BE2C (cell line): ENCODE data around the gene CCDC68.
"Not testable (repeated sequence)": the region's sequence is repeated elsewhere in the genome, so short reads cannot be mapped to it uniquely, and the experiment has no call there.

Experiments used
- DNase-seq: peaks from one replicate; pipeline ENCODE4 v3.0.0-alpha.2; 2020
- H3K27me3 ChIP-seq: fragments of 250-450 bp; sonication (Bioruptor Pico); 2 replicates; pipeline ENCODE4 v1.5.1; 2020; ENCODE audit warnings: mild to moderate bottlenecking
- H3K36me3 ChIP-seq: fragments of 250-450 bp; sonication (Bioruptor Pico); 2 replicates; pipeline ENCODE4 v1.5.1; 2020; ENCODE audit warnings: mild to moderate bottlenecking
- H3K4me1 ChIP-seq: fragments of 250-450 bp; sonication (Bioruptor Pico); 2 replicates; pipeline ENCODE4 v1.5.1; 2020
- H3K4me3 ChIP-seq: 2 replicates; pipeline ENCODE4 v1.5.1; 2011; ENCODE audit warnings: low read depth, low read length
- H3K9me3 ChIP-seq: fragments of 250-450 bp; sonication (Bioruptor Pico); 2 replicates; pipeline ENCODE4 v1.5.1; 2020
- TF ChIP-seq, protein P1 (sequence below): IDR thresholded peaks from 2 replicates; pipeline ENCODE4 v1.5.1; 2012; ENCODE audit warnings: mild to moderate bottlenecking, low read depth, low read length

Gene CCDC68

GRCh38 chr18:54981076-54981475, 21.8 kb upstream of the CCDC68 start:
- no peaks in the 10 kb centered on the region for H3K27me3 ChIP-seq
- no peak overlapping the region for H3K4me3 ChIP-seq
- H3K36me3 ChIP-seq, result no peaks in the 10 kb centered on the region
- TF ChIP-seq, protein P1, sequence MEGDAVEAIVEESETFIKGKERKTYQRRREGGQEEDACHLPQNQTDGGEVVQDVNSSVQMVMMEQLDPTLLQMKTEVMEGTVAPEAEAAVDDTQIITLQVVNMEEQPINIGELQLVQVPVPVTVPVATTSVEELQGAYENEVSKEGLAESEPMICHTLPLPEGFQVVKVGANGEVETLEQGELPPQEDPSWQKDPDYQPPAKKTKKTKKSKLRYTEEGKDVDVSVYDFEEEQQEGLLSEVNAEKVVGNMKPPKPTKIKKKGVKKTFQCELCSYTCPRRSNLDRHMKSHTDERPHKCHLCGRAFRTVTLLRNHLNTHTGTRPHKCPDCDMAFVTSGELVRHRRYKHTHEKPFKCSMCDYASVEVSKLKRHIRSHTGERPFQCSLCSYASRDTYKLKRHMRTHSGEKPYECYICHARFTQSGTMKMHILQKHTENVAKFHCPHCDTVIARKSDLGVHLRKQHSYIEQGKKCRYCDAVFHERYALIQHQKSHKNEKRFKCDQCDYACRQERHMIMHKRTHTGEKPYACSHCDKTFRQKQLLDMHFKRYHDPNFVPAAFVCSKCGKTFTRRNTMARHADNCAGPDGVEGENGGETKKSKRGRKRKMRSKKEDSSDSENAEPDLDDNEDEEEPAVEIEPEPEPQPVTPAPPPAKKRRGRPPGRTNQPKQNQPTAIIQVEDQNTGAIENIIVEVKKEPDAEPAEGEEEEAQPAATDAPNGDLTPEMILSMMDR, result no peak
- H3K4me1 ChIP-seq, result no peaks in the 10 kb centered on the region; the same call in 1 of the 2 replicates
- no peak for DNase-seq
- no peaks in the 10 kb centered on the region for H3K9me3 ChIP-seq

- H3K27me3 ChIP-seq, result no peaks in the 10 kb centered on the region
- H3K9me3 ChIP-seq, result no peaks in the 10 kb centered on the region
- no peaks in the 10 kb centered on the region for H3K36me3 ChIP-seq
- no peaks in the 10 kb centered on the region for H3K4me1 ChIP-seq
- TF ChIP-seq, protein P1, result no peak
- no peak overlapping the region for H3K4me3 ChIP-seq
- DNase-seq, result no peak
These were observed 16.3 kb upstream of the CCDC68 start for GRCh38 chr18:54975598-54975997.

DNA sequence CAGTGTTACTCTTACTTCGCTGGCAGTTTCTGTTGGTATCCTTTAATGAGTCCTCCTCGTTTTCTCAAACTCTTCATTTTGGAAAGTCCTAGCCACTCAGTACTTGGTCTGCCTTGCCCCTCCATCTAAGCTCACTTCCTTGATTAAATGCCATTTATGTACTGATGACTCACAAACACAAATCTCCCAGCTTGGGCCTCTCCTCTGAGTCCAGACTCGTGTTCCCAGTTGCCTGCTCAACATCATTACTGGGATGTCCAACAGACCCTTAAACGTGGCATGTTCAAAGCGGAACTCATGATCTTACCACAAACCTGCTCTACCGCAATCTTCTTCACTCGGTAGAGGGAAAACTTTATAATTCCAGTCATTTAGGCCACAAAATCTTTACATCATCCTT, 13.8 kb upstream of the CCDC68 start:
- Histone ChIP-seq H3K4me3 (no peak overlapping the region), H3K36me3 (no peaks in the 10 kb centered on the region), H3K27me3 (no peaks in the 10 kb centered on the region), H3K9me3 (no peaks in the 10 kb centered on the region), H3K4me1 (no peaks in the 10 kb centered on the region)
- DNase-seq, result no peak
- TF ChIP-seq, protein P1, result no peak

GRCh38 chr18:54968807-54969206, 9.5 kb upstream of the CCDC68 start:
- DNase-seq, result no peak
- Histone ChIP-seq H3K4me1 (no peaks in the 10 kb centered on the region), H3K4me3 (no peak overlapping the region), H3K9me3 (no peaks in the 10 kb centered on the region), H3K36me3 (no peaks in the 10 kb centered on the region), H3K27me3 (no peaks in the 10 kb centered on the region)
- TF ChIP-seq, protein P1, result no peak

GRCh38 chr18:54968237-54968636, 9.0 kb upstream of the CCDC68 start:
- H3K27me3 ChIP-seq, H3K4me3 ChIP-seq, H3K36me3 ChIP-seq, DNase-seq, H3K9me3 ChIP-seq, H3K4me1 ChIP-seq: not testable (repeated sequence)

GRCh38 chr18:54967786-54968185, 8.5 kb upstream of the CCDC68 start:
- Histone ChIP-seq H3K4me3 (no peak overlapping the region), H3K4me1 (no peaks in the 10 kb centered on the region), H3K36me3 (no peaks in the 10 kb centered on the region), H3K27me3 (no peaks in the 10 kb centered on the region), H3K9me3 (no peaks in the 10 kb centered on the region)
- no peak for DNase-seq
- TF ChIP-seq, protein P1, result no peak

DNA sequence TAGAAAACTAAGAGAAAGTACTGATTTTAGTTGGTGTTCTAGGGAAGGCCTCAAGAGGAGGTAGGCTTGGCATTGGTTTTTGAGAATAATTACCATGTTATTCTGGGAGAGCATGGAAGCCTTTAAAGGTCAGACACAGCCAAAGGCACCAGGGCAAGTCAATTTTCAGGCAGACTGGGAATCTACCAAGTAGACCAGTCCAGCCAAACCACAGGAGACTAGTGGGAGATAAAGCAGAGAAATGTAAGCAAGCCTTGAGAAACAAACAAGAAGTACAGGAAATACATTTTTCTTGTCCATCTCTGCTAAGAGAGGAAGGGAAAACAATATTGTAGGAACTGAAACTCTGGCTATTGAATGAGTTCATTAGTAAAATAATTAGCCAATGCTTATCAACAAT, 5.5 kb upstream of the CCDC68 start:
- no peaks in the 10 kb centered on the region for H3K4me1 ChIP-seq
- no peaks in the 10 kb centered on the region for H3K9me3 ChIP-seq
- H3K27me3 ChIP-seq, result no peaks in the 10 kb centered on the region
- H3K36me3 ChIP-seq, result no peaks in the 10 kb centered on the region
- H3K4me3 ChIP-seq, result no peak overlapping the region
- no peak for DNase-seq
- TF ChIP-seq, protein P1, result no peak
